Middle frontal gyrus (tissue), 1 donor: ENCODE results near the gene LRRC3.
"Not testable (repeated sequence)": the region's sequence is repeated elsewhere in the genome, so short reads cannot be mapped to it uniquely, and the experiment has no call there.

Experiments
- DNase-seq: peaks from one replicate; pipeline ENCODE4 v3.0.0-alpha.2; 2015; ENCODE audit warnings: low spot score; ENCODE audit errors: extremely low spot score

LRRC3 gene

DNA sequence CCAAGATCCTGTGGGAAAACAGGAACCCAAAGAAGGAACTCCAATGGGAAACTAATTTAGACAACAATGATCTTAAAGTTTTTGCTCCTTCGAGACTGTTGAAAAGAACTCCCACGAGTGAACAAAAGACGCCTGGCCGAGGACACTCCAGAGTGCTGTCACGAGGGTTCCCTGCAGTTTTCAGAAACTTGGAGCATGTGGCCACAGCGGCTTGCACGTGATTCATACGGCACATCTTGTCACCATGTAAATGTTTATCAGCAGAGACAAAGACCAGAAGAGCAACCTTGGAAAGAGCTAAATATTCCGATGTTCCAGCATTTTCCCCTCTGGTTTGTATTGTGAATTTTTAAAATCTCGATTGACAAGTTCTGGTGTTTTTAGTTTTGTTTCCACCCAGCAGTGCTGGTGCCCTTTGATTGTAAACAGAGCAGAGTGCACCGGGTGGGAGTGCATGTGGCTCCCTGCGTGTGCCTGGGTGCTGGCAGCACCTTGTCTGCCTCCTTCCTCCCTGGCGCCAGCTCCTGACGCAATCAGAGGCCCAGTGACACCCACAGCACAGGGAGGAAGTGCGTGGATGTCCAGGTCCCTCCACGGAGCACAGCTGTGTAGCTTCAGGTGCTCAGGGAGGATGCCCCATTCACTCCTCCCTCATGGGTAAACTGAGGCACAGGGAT is 23.0 kb downstream of the LRRC3 start:
- no peak for DNase-seq

DNA sequence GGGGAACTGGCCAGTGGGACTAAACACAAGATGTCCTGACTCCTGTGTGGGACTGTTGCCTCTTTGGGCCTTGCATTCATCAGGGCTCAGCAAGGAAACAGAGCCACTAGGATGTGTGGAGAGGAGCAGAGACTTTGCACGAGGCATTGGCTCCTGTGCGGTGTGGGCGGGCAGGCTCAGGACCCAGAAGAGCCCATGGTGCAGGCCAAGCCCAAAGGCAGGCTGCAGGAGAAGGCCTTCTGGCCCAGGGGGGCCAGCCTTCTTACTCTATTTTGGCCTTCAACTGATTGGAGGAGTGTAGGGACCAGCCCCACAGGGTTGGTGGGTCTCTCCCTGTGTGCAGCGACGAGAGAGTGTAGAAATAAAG is 23.5 kb downstream of the LRRC3 start:
- no peak for DNase-seq

GRCh38 chr21:44479556-44480199 is 24.4 kb downstream of the LRRC3 start:
- DNase-seq = not testable (repeated sequence)

DNA sequence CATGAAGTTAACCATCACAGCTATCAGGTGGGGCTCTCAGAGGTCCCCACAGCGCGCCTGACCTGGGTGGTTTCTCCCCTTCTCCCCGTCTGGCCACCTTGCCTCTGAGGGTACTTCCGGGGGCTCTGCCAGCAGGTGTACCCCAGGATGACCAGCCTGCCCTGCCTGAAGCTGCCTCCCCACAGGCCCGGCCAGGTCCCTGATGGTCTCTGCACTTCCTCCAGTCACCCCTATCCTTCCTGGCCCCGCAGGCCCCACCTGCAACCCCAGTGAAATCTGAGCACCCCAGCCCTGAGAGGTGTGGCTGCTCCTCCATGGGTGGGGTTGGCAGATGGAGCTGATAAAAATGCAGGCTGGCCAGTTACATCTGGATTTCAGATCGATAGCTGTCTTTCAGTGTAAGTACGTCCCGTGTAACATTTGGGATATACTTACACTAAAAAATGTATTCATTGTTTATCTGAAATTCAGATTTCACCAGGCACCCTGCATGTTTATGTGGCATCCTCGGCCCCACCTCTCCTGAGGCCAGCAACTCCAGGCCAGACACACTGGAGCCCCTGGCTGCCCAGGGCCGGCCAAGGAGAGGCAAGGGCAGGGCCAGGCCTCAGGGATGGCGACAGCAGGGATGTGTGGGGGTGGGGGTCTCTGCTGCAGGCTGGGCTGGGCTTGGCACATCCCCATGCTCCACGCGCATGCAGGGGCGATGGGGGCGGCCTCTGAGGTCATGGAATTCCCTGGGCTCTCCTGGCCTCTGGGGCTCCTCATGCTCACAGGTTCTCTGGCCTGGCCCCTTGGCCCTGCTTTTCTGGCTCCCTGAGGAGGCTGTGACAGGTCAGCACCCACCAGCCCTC is 25.1 kb downstream of the LRRC3 start:
- no peak for DNase-seq

- no peak for DNase-seq
Measured at GRCh38 chr21:44482581-44483287, 27.4 kb downstream of the LRRC3 start.

GRCh38 chr21:44483288-44484237 is 28.3 kb downstream of the LRRC3 start:
- no peak for DNase-seq

DNA sequence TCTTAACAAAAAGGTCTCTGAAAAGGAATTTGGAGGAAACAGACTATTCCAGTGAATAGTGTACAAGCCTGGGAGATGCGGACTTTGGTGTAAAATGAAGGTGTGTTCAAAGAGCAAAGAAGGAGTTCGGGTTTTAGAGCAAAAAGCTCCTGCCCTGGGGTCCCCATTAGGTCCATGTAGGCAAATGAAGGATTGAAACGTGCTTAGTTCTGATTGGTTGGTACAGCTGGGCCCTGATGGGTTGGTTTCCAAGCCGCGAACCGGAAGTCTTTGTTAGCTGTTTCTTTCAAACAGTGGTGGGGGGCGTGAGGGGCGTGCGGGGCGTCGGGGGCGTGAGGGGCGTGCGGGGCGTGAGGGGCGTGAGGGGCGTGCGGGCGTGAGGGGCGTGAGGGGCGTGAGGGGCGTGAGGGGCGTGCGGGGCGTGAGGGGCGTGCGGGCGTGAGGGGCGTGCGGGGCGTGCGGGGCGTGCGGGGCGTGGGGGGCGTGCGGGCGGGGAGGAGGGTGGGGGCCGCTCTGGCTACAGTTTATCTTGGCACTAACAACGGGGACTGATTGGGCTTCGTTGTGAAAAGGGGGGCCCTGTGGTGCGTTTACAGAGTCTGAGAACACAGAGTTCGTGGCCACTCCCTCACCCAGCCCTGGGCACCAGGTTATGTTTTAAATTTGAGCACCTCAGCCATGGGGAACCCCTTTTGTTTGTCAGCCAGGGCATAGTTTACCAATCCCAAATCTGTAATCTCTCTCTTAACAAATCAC is 29.4 kb downstream of the LRRC3 start:
- DNase-seq = no peak

DNA sequence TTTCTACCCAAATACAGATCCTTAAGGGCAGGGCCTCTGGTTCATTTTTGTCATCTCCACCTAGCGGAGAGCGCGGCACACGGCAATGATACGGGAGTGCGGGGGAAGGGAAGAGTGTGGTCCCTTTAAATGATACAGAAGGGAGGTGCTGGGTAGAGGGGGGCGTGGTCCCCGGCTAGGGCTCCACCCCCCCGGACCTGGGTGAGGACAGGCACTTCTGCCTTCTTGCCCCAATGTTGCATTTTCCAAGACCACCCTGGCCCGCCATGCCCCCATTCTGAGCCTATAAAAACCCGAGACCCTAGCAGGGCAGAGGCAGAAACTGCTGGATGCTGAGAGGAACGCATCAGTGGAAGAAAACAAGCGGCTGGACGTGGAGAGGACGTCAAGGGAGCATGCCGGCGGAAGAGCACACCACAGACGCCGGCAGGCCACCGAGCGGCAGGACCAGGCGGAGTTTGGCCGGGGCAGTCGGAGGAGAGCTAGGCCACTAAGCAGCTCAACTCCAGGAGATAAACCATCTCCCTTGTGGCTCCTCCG is 30.0 kb downstream of the LRRC3 start:
- no peak for DNase-seq

GRCh38 chr21:44485796-44486195 is 30.5 kb downstream of the LRRC3 start:
- DNase-seq = no peak

GRCh38 chr21:44486302-44486701 is 31.0 kb downstream of the LRRC3 start:
- DNase-seq = no peak

DNA sequence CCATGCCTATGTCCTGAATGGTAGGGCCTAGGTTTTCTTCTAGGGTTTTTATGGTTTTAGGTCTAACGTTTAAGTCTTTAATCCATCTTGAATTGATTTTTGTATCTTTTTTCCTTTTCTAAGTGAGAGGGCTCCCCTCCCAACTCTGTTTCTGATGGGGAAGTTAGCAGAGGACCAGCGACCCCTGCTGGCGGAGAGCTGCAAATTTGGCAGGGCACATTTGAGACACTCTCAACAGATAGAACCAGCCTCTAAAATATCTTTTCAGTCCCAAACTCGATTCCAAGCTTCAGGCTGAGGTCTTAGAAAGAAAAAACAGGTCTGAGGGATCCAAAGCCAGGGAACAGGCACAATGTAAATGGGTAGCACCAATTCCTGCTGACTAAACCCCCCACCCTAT is 32.5 kb downstream of the LRRC3 start:
- DNase-seq = no peak

DNA sequence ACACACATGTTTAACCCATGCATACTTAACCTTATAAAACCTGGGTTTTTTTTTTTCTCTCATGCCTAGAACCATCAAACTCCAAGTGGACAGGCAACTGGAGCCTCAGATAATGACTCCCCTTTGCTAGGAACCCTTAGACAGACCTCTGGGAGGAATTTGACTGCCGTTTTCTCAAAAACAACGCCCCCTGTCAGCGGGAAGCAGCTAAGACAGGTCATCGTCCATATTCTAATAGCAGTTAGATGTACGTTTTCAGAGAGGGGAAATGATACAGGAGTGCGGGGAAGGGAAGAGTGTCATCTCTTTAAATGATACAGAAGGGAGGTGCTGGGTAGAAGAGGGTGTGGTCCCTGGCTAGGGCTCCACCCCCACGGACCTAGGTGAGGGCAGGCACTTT is 34.7 kb downstream of the LRRC3 start:
- DNase-seq = no peak

DNA sequence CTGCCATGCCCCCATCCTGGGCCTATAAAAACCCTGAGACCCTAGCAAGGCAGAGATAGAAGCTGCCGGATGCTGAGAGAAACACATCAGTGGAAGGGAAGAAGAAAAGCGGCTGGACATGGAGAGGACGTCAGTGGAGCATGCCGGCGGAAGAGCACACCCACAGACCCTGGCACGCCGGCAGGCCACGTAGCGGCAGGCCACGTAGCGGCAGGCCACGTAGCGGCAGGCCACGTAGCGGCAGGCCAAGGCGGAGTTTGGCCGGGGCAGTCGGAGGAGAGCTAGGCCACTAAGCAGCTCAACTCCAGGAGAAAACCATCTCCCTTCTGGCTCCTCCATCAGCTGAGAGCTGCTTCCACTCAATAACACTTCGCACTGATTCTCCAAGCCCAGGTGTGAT is 35.1 kb downstream of the LRRC3 start:
- DNase-seq = no peak

GRCh38 chr21:44490816-44491215 is 35.5 kb downstream of the LRRC3 start:
- no peak for DNase-seq

- DNase-seq = no peak
Measured at GRCh38 chr21:44492567-44493385, 37.5 kb downstream of the LRRC3 start.

DNA sequence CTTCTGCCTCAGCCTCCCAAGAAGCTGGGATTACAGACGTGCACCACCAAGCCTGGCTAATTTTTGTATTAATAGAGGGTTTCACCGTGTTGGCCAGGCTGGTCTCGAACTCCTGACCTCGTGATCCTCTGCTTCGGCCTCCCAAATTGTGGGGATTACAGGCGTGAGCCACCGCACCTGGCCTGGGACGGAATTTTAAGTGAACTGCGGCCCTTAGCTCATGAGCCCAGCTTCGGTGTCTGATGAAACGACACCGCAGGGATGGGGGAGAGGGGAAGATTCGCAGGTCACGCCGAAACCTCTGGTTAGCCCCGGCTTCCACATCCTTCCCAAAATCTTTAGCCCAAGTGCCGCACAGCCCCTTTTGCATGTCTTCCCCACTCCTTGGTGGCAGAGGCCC is 39.1 kb downstream of the LRRC3 start:
- no peak for DNase-seq

GRCh38 chr21:44494956-44495355 is 39.6 kb downstream of the LRRC3 start:
- DNase-seq = no peak

DNA sequence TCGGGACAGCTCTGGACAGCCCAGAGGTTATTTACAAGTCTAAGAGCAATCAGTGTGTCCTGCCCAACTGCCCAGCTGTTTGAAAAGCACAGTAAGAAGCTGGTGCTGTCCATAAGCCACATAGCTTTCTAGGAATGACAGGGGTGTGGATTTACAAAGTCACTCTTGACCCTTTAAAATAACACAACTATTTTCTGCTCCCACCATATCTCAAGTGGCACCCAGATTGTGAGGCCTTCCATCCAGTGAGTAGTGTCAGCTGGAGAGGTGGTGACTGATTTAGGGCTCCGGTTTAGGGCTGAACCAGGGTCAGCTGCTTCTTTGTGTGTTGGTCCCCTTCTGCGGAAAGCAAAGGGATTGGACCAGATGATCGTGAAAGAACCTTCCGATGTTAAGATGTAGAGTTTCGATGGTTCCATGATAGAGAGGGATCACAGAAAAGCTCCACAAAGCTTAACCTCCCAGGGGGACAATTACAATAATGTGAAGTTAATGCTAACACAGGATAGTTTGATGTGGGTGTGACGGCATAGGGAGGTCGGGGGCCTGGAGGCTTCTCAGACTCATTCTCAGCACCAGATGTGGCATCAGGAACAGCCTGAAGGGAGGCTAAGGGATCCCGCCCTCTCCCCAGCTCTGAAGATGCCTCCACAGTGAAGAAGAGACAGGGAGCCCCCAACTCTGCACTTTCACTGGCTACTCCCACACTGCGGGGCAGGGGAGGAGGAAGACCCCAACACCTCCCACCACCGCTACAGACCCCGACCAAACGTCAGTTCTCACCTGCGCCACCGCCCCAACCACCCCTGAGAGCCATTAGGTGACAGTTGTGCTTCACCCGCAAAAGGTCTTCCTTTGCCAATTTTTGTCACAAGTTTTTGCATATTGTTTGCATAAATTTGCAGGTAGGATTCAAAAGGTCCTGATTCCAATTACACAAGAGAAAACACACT is 40.6 kb downstream of the LRRC3 start:
- no peak for DNase-seq
